K562 (cell line): ENCODE data around the gene ZMYND8.

Experiments used
- CTCF ChIP-seq, 3 experiments: IDR thresholded peaks in 2 of 3; conservative IDR thresholded peaks in 1 of 3; 2 replicates each; pipeline ENCODE4 v1.5.1; 2011 to 2012; ENCODE audit warnings: low read length in 3 of 3, mild to moderate bottlenecking in 3 of 3, control low read depth in 2 of 3, improper control_type of control experiment in 1 of 3, inconsistent platforms in 1 of 3, low read depth in 1 of 3, mixed read lengths in 1 of 3, moderate library complexity in 1 of 3; ENCODE audit not compliant: insufficient read depth in 2 of 3
- ESRRA ChIP-seq: fragments of 450-650 bp; IDR thresholded peaks from 2 replicates; pipeline ENCODE4 v1.6.1; 2014; ENCODE audit warnings: low read depth, mild to moderate bottlenecking, moderate library complexity, borderline replicate concordance
- POLR2A ChIP-seq: fragments of 450-650 bp; conservative IDR thresholded peaks from 2 replicates; pipeline ENCODE4 v1.6.1; 2016
- SP1 ChIP-seq: sonication (generic); formaldehyde crosslinking; IDR thresholded peaks from 2 replicates; pipeline ENCODE4 v1.8.1; 2022; ENCODE audit warnings: mild to moderate bottlenecking, missing genetic modification reagents
- TAF9B ChIP-seq: fragments of 450-650 bp; IDR thresholded peaks from 2 replicates; pipeline ENCODE4 v1.6.1; 2018; ENCODE audit warnings: mild to moderate bottlenecking; ENCODE audit not compliant: partially characterized antibody

GRCh38 chr20:47175493-47175892 is 181.0 kb downstream of the ZMYND8 start:
- TF ChIP-seq POLR2A: no peak
- no peak for TF ChIP-seq SP1
- no peak for TF ChIP-seq ESRRA
- TF ChIP-seq TAF9B: no peak
- no peak for TF ChIP-seq CTCF (IDR thresholded peaks at IDR 0.05 in 2 of 3, conservative IDR thresholded peaks at IDR 0.05 in 1 of 3; ENCODE audit: insufficient read depth in 2 of 3, low read depth in 1 of 3, low read length in 3 of 3)
